Stomach (tissue), 4 donors: ENCODE measurements around the gene ATP8A2.

Source experiments
- POLR2A ChIP-seq, 4 donors: fragments of 450-650 bp; IDR thresholded peaks; one replicate each; pipeline ENCODE4 v1.6.1; 2016; ENCODE audit warnings: antibody characterized with exemption in 4 of 4, control low read depth in 2 of 4, mild to moderate bottlenecking in 1 of 4, moderate library complexity in 1 of 4
- POLR2AphosphoS5 ChIP-seq, 3 donors: sonication (generic); formaldehyde crosslinking; IDR thresholded peaks; one replicate each; pipeline ENCODE4 v1.6.1; 2016; ENCODE audit warnings: antibody characterized with exemption in 3 of 3

DNA sequence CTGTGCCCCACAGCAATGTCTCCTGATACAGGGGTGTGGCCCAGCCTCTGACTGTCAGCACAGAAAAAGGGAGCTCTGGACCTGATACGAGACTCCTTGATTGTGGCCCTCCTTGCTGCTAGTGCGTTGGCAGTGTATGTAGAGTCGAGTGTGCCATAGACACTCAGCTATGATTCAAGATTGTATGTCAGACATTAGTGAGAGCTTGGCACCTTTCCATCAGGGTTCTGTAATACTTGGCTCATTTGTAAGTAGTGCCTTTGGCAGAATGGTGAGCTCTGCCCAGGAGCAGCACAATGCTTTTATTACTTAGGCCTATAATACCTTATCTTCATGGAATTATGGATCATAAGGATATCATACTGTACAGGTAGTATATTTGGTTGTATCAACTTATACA lies 83.4 kb downstream of the ATP8A2 start:
- no peak for TF ChIP-seq POLR2AphosphoS5 (IDR thresholded peaks at IDR 0.05)
- no peak for TF ChIP-seq POLR2A (IDR thresholded peaks at IDR 0.05)
